HEK293T (cell line): ENCODE measurements around the gene KIFBP.

Source experiments
- ARNT ChIP-seq: fragments of 450-650 bp; IDR thresholded peaks from 2 replicates; pipeline ENCODE4 v1.6.1; 2017; ENCODE audit warnings: mild to moderate bottlenecking
- BHLHE40 ChIP-seq: fragments of 450-650 bp; IDR thresholded peaks from 2 replicates; pipeline ENCODE4 v1.6.1; 2016; ENCODE audit warnings: mild to moderate bottlenecking, moderate library complexity, borderline replicate concordance
- ELF4 ChIP-seq: fragments of 450-650 bp; IDR thresholded peaks from 2 replicates; pipeline ENCODE4 v1.6.1; 2017; ENCODE audit warnings: antibody characterized with exemption
- FOXA1 ChIP-seq: fragments of 450-650 bp; IDR thresholded peaks from 2 replicates; pipeline ENCODE4 v1.6.1; 2016; ENCODE audit warnings: mild to moderate bottlenecking
- FOXK2 ChIP-seq: fragments of 450-650 bp; IDR thresholded peaks from 2 replicates; pipeline ENCODE4 v1.6.1; 2016; ENCODE audit warnings: mild to moderate bottlenecking
- FOXM1 ChIP-seq: fragments of 450-650 bp; IDR thresholded peaks from 2 replicates; pipeline ENCODE4 v1.6.1; 2017; ENCODE audit warnings: mild to moderate bottlenecking, borderline replicate concordance
- NFRKB ChIP-seq: fragments of 450-650 bp; IDR thresholded peaks from 2 replicates; pipeline ENCODE4 v1.6.1; 2016; ENCODE audit warnings: mild to moderate bottlenecking, moderate library complexity
- SP1 ChIP-seq: fragments of 450-650 bp; IDR thresholded peaks from 2 replicates; pipeline ENCODE4 v1.6.1; 2017
- SUZ12 ChIP-seq: fragments of 450-650 bp; IDR thresholded peaks from 2 replicates; pipeline ENCODE4 v1.6.1; 2016; ENCODE audit warnings: mild to moderate bottlenecking
- TARDBP ChIP-seq: fragments of 450-650 bp; IDR thresholded peaks from 2 replicates; pipeline ENCODE4 v1.6.1; 2016
- TF ChIP-seq, protein P1 (sequence below): fragments of 450-650 bp; IDR thresholded peaks from 2 replicates; pipeline ENCODE4 v1.6.1; 2016

DNA sequence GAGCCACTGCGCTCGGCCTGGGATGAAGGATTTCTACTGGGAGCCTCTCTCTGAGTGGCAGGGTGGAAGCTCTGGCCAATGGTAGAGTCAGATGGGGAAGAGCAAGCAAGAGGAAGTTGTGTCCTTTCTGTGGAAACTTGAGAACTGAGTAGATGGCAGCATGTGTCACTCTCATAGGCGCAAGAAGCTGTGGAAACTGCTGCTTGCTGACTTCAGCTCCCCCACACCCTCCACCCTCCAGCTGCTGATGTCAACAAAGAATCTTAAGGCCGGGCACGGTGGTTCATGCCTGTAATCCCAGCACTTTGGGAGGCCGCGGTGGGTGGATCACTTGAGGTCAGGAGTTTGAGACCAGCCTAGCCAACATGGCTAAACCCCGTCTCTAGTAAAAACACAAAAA, 59.5 kb downstream of the KIFBP start:
- TF ChIP-seq FOXK2 (no peak), ELF4 (no peak), FOXM1 (no peak), ARNT (no peak), SP1 (no peak), TARDBP (no peak), BHLHE40 (no peak), SUZ12 (no peak), FOXA1 (no peak), NFRKB (no peak)
- TF ChIP-seq, protein P1, sequence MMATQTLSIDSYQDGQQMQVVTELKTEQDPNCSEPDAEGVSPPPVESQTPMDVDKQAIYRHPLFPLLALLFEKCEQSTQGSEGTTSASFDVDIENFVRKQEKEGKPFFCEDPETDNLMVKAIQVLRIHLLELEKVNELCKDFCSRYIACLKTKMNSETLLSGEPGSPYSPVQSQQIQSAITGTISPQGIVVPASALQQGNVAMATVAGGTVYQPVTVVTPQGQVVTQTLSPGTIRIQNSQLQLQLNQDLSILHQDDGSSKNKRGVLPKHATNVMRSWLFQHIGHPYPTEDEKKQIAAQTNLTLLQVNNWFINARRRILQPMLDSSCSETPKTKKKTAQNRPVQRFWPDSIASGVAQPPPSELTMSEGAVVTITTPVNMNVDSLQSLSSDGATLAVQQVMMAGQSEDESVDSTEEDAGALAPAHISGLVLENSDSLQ, result no peak
